ENCODE results near the gene UCKL1.
"Not testable (repeated sequence)": the region's sequence is repeated elsewhere in the genome, so short reads cannot be mapped to it uniquely, and the experiment has no call there.

UCKL1 gene

DNA sequence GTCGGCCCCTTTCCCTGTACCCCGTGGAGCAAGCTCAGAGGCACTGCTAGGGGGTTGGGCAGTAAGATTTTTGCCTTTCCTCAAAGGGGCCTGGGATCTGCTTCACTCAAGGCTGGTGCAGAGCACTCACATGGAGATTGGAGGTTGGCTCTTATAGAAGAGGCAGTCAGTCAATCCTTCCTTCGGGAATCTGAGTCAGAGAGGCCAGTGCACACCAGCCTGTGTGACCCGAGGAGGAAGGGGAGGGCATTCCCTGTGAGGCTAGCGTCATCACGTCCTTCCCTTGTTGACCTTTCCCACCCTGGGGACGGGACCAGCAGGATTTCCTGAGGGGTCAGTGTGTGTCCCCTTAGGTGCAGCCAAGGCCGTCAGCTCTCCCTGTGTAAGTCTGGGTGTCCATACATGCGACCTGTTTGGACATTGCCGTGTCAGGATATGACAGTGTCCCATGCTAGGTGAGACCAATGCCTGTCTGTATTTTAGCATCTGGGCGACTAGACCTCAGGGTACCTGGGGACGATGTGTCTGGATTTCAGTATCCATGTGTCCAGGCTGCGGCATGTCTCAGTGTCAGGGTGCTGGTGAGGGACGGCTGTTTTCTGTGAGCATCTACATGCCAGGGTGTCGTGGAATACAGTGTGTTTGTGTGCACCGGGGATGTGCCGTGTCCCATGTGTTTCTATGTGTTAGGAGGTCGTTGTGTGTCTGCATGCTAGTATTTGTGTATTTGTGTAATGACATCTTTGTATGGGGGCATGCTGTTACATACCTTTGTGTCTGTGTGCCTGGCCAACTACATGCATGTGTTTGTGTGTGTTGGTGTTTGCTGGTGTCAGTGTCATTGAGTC is 16.3 kb upstream of the UCKL1 start:
- no peak for DNase-seq

DNA sequence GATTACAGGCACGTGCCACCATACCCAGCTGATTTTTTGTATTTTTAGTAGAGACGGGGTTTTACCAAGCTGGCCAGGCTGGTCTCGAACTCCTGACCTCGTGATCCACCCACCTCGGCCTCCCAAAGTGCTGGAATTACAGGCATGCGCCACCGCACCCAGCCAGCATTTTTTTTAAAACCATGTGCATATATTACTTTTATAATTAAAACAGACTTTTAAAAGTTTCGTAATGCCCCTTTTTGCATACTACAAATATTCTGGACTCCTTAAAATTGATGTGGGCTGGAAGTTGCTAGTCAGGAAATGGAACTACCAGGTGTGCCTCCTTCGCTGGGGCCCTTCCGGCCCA is 15.7 kb upstream of the UCKL1 start:
- DNase-seq: not testable (repeated sequence)

DNA sequence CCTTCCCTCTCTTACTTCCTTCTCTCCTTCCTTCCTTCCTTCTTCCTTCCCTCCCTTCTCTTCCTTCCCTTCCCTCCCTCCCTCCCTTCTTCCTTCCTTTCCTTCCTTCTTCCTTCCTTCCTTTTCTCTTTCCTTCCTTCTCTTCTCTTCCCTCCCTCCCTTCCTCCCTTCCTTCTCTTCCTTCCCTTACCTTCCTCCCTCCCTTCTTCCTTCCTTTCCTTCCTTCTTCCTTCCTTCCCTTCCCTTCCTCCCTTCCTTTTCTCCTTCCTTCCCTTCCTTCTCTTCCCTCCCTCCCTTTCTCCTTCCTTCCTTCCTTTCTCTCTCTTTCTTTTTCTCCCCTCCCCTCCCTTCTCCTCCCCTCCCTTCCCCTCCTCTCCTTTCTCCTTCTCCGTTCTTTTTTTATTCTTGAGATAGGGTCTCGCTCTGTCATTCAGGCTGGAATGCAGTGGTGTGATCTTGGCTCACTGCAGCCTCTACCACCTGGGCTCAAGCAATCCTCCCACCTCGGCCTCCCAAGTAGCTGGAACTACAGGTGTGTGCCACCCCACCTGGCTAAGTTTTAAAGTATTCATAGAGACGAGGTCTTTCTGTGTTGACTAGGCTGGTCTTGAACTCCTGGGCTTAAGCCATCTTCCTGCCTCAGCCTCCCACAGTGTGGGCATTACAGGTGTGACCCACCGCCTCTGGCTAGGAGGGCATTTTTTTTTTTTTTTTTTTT is 14.7 kb upstream of the UCKL1 start:
- no peak for DNase-seq

DNA sequence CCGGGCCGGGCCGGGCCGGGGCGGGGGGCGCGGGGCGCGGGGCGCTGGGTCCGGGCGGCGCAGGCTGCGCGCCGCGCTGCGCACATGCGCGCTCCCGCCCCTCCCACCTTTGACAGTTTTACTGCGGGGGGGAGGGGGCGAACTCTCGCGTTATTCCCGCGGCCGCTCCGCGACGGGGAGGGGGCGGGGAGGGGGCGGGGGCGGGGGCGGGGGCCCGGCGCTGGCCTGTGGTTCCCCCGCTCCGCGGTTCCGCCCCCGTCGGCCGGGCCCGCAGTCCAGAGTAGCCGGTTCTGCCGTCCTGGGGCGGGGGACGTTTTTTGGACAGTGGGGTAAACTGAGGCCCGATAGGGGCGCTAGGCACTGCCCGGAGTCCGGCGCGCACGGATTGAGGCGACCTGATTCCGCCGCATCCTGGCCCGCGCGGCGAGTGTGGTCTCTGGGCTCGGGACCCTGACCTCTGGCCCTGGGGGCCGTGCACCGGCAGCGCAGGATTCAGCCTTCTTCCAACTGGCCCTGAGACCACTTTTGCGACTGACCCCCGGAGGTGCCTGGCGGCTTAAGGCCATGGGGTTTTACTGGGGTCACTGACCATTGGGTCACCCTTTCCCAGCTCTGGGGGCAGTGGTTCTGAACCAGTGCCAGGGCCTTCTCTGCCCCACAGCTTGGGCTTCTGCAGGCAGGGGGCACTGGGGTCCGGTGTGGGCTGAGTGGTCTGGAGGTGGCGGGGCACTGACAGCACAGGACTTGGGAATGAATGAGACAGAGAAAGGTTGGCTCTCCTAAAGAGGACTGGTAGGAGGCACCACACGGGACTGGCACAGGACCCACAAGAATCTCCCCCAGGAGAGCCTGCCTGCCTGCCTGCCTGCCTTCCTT is 13.9 kb upstream of the UCKL1 start, which contains the start of gene ZNF512B:
TSS of gene ZNF512B (minus strand) at position 93 of the 876 bp plus-strand sequence. CDS start 1,980 bp downstream, outside the sequence.
- peak; percentile 64 for DNase-seq

DNA sequence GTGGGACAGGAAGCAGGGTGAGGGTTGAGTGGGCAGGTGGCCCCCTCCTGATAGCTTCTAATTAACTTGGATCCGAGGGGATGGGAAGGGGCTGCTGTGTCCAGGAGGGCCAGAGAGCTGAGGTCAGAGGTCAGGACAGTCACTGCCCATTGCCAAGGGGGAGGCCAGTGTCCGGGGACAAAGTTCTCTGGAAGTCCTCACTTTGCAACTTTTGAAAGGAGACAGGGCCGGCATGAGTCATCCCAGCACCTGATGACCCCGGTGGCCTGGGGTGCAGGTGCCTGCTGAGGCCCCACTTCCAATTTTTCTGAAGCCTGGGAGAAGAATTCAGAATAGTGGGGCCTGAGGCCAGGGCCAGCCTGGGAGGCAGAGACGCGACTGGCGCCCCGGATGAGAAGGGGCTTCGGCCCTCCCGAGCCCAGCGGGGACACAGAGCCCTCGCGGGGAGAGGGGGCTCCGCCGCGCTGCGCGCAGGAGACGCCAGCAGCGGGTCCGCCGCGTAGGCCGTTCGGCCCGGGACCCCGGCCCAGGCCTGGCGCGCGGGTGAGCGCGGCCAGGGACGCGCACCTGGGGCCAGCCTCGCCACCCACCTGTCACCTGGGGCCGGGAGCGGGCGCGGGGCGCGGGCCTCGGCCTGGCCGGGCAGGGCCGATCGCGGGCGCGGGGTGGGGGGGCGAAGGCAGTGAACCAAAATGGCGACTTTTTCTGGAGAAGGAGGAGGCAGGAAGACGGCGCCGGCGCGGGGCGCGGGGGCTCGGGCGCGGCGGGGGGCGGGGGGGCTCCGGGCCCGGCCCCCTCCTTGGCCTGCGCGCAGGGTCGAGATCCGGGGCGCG is 12.9 kb upstream of the UCKL1 start:
- peak; percentile 38 for DNase-seq

DNA sequence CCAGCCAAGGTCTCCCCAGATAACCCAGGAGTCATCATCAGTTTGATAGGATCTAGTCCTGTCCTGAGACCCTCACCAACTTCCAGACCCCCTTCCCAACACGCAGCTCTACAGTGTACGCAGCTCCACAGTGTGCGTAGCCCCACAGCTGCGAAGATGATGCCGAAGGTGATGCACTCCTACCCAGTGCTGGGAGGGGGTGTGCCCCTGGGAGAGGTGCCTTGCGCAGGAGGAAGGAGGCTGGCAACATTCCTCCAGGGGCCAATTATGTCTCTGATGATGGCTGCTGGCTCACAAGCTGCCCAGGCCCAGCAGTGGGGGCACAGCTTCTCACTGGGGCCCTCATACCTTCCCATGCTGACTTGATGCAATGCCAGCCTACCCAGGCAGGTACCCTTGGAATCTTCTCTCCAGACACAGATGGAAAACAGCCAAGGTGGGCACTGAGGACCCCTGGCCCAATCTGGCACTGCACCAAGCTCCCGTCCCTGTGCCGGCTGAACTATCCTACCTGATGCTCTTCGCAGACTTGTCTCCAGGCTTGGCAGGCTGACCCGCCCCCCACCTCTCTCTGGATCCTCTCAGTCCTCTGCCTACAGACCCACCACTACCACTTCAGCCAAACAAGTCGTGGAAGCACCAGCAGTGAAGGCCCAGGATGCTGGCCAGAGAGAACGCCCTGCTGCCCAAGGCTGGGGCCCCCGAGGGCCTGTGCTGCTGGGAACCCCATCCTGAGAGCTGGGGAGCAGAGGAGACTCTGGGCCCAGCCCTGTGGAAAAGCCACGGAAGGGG is 12.1 kb upstream of the UCKL1 start:
- no peak for DNase-seq

DNA sequence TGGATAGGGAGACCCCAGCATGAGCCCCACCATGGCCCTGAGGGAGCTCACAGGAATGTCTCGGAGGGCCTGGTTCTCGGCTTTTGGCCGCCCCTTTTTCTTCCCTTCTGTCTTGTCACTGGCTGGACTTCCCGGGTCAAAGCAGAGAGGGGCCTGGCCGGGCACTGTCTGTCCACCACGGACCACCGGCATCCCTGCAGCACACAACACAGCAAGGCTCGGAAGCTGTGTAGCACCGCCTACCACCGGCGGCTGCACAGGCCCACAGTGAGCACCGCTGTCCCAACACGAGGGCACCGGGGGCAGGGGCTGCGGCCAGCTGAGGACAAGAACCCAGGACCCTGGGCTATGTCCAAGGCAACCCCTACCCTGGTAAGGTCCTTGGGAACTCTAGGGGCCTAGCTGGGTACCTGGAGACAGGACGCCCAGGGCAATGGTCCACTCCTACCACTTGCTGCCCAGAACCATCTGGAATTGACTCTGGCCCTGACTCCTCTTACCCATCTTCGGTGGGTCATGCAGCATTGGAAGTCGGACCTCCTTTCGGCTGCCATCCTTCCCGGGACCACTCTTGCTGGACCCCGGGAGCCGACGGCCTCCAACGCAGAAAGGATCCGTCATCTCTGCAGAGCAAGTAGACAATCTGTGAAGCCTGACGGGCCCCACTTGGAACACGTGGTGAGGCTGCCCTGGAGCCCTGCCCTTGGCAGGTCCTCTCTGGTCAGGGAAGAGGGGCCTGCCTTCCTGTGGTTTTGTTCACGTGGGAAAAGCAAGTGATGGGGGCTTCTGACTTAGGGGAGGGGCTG is 11.3 kb upstream of the UCKL1 start:
- no peak for DNase-seq

DNA sequence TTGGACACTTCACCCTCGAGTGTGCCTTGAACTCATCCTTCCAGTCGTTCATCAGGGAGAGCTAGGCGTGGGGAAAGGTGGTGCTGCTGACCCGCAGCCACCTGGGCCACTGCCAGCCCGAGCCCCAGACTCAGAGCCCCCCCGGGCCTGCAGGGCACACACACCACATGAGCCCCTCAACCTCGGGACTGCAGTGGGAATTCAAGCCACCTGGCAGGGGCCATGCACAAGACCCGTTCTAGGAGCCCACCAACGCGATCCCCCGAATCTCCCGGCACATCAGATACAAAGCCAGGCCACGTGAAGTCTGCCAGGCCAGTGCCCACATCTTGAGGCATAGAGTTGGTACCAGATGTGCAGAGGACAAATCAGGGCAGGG is 10.7 kb upstream of the UCKL1 start:
- no peak for DNase-seq

DNA sequence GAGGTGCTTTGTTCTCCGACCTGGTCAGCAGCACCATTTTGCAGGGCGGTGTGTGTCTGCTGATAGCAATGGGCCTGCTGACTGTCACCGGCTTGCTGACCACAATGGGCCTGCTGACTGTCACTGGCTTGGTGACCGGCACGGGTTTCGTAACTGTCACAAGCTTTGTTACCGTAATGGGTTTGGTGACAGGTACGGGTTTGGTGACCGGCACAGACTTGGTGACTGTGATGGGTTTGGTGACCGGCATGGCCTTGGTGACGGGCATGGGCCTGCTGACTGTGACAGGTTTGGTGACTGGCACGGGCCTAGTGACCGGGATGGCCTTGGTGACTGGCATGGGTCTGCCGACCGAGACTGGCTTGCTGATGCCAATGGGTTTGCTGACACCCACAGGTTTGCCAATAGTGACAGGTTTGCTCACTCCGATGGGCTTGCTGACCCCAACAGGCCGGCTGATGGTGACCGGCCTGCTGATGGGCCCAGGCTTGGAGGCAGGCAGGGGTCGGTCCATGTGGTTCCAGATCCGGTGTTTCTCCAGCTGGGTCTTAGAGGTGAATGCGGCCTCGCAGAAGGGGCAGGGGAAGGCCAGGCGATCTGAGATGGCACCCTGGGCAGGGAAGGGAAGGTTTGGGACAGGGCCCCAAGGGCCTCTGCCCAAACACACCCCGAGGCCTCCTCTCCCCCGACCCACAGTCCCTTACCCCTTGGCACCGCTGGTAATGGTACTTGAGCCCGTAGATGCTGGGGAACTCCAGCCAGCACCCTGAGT is 10.1 kb upstream of the UCKL1 start:
- DNase-seq: no peak

DNA sequence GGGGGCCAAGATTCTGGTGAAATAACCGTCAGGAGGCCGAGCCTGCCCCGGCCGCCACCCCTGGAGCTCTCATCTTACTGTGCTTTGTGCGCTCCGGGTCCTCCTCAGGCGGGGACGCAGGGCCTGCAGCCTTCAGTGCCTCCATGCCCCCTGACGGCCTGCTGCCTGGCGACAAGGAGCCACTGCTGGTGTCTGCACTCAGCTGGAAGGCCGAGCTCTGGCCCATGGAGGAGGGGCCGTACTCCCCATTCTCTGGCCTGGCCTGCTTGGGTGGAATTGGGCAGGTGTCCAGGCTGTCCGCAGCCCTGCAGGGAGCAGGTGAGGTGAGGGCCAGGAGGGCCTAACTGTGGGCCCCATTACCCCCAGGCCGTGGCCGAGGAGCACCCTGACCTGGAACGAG is 8.2 kb upstream of the UCKL1 start:
- no peak for DNase-seq

DNA sequence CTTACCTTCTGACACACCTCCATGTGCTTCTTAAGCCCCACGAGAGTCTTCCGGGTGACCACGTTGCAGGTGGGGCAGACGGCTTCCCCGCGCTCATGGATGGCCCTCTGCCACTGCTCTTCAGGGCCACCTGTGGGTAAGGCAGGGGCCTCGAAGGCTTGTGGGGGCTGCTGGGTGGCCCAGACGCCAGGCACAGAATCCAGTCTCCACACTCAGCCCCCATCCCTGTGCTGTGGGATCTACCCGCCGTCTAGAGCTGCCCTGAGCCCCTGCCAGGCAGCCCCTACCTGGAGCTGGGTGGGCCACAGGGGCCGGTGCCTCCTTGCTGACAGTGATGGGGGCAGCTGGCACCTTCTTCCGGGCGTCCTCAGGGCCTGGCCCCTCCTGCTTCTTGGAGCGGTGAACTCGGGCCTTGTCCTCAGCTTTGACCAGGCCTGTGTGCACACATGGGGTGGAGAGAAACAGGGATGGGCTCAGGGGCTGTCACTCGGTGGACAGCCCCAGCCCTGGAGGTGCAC is 7.6 kb upstream of the UCKL1 start:
- DNase-seq: no peak

DNA sequence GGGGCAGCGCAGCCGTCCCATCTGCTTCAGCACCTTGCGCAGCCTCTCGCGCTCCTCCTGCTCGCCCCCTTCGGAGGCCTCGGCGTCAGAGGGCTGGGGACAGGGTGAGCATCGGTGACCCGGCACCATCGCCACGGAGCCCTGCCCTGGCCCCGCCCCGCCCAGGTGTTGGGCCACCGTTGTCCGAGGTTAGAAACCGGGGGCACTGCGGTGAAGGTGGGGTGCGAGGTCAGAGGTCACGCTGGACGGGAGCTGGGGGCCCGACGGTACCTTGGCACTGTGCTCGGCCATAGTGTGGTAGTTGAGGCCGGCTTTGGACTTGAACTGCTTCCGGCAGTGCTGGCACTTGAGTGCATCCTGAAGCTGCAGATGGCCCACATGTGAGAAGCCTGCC is 7.1 kb upstream of the UCKL1 start:
- DNase-seq: no peak

DNA sequence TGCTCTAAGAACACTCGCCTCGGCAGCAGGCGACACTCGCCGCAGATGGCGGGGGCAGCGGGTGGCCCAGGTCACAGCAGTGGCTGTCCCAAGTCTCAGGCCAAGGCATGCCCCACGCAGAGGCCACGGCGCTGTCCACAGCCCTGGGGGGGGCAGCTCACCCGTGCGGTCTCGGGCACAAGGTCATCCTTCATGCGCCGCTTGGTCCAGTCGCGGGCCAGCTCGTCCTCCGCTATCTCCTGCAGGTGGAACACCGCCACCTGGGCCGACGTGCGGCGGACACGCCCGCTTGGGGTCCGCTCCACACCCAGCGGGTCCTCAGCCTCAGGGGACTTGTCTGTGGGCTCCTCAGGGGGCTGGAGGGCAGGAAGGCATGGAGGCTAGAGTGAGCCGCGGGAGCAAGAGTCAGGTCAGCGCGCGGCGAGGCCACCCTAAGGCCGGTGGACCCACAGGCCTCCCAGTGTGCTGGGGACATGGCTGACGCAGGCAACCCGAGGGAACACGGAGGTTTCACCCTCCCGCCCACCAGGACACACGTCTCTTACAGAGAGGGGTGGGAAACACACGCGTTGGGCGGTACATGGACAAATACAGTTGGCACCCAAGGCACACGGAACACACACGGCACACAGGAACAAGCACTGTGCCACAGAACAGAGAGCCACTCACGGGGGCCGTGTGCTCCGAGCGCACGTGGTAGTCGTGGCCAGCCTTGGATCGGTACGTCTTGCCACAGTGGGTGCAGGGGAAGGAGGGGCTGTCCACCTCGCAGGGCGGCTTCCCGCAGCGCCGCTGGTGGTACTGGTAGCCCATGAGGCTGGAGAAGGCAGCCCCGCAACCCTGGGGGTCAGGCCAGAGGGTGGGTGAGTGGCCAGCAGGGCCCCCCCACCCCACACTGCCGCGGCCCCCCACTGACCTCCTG is 6.5 kb upstream of the UCKL1 start:
- no peak for DNase-seq

DNA sequence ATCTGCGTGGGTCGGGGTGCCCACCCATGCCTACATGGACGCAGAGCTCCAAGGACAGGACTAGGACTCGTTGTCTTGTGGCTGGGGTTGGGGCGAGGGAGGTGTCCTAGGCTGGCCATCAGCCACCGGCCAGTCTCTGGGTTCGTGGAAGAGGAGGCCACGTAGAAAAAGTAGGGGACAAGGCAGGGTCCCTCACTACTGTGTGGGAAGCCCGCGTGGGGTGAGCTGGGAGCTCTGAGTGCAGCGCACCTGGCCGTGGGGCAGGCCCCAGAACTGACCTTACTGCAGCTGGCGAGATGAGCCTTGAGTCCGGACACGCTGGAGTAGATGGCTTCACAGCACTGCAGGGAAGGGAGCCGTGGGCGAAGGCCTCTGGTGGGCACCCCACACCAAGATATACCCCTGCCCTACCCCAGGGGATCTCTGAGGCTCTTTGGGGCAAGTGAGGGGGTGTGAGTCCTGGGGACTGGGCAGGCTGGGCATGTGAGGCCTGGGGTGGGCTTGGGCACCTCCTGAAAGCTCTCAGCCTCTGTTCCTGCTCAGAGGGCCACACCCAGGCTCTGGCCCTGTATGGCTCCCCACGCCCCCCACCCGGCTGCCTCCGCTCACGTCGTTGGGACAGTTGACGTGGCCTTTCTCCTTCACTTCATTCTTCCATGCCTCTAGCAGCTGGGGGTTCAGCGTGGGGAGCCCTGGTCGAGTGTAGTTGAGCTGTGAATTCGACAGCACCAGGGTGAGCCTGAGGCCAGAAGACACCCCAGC is 5.6 kb upstream of the UCKL1 start:
- no peak for DNase-seq

DNA sequence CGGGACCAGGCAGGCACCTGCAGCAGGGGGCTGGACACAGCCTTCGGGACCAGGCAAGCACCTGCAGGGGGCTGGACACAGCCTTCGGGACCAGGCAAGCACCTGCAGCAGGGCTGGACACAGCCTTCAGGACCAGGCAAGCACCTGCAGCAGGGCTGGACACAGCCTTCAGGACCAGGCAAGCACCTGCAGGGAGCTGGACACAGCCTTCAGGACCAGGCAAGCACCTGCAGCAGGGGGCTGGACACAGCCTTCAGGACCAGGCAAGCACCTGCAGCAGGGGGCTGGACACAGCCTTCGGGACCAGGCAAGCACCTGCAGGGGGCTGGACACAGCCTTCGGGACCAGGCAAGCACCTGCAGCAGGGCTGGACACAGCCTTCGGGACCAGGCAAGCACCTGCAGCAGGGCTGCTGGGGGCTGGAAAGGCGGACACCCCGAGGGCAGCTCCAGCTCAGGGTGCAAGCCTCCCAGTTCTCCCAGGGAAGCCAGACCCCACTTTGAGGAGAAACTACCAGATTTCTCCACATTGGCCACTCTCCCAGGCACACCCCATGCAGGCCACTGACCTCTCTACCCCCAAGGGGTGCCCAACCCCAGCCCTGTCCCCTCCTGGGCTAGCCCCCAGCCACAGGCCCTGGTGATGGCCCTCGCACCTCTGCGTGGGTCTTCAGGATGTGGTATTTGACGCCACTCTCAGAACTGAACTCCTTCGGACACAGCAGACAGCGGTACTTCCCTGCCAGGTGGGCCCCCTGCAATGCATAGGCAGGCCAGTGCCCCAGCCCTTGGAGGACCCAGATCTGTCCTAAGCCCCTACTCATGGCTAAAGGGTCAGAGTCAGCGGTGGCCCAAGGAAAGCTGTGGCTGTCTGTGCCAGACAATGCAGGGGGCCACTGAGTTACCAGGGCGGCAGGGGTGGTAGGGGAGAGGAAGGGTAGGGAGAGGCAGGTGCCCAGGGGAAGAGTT is 4.7 kb upstream of the UCKL1 start:
- DNase-seq: not testable (repeated sequence)

DNA sequence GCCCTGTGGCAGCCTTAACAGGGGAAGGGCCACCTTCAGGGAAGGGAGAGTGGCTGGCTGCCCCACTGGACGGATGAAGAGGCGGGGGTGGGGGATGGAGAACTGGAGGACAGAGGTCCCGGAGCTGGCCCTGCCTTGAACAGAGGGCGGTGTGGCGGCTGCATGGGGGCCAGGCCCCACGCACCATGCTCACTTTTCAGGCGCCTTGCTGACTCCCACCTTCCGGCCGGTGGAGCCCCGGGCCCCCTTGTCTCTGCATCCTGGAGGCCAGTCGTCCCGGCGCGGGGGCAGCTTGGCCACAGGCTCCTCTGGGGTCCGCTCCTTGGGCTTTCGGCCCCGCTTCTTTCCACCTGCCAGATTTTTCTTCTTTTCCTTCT is 3.5 kb upstream of the UCKL1 start:
- DNase-seq: no peak

Data from activated naive CD4-positive, alpha-beta T cell treated with Interleukin-2 at 50 U/mL for 16 hours (primary cell).